HG03575 (cell line): ENCODE measurements around the gene NR3C1.
A peak's percentile ranks its signal among the peaks of the same experiment; 100 is the strongest.

ENCODE experiments used
- ATAC-seq: cut with Tn5 transposase; IDR thresholded peaks from one replicate; pipeline ENCODE4 v1.9.1; 2021; ENCODE audit not compliant: unreplicated experiment, insufficient number of reproducible peaks, low FRiP score; ENCODE audit errors: extremely low read depth

Gene NR3C1

DNA sequence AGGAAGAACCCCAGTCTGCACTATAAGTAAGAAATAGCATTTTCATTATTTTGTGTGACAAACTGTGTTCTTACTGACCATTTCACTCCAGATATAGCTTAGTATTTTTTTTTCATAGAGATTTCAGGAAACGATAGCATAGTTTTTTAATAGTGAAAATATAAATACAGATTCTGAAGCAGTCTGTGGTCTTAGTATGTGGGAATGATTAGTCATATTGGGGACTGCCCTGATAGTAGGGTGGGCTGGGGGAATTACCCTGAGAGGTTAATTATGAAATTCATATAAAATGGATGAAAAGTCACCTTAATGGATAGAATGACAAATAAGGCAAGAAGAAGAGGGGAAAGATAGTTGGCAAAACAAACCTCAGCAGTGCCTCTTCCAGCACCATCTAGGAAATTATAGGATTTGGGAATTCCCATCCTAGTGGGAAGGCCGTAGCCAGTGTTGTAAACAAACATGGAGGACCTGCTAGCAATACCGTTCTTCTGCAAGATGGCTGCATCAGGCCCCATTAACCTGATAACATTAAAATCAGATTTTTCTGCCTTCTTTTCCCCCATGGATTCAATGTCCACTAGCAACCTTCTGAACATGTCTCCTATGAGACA lies 23.7 kb upstream of the NR3C1 start:
- no peak for ATAC-seq

DNA sequence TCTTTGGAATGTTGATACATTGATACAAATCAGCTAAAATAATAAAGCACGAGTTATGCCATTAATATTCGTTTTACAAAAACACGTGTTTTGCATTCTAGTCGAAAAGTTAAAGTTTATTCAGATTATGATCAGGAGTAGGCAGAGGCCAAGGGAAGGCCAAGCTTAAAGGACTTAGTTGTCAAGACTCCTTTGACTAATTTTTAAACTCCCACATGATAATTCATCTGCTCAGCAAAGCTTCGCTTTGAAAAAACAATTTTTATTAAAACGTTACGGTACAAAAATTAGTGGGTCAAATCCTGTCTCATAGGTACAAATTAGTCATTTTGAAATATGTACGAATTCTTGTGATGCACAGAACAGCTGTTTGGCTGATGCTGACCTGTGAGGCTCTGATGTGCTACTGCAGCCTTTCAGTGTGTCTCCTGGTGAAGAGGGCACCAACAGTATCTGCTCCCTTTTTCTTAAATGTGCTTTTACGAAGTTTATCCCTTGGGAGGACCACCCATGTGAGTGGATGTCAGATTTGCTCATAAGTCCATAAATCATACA lies 23.0 kb upstream of the NR3C1 start:
- no peak for ATAC-seq

DNA sequence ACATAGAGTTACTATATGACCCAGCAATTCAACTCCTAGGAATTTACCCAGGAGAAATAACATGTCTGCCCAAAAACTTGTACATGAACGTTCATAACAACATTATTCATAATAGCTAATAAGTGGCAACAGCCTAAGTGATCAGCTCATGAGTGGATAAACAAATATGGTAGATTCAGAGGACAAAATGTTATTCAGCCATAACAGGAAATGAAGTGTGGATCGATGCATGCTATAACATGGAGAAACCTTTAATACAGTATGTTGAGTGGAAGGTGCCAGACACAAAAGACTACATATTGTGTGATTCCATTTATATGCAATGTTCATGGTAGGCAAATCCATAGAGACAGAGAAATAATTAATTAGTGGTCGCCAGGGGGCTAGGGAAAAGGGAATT lies 22.3 kb upstream of the NR3C1 start:
- ATAC-seq, result no peak

DNA sequence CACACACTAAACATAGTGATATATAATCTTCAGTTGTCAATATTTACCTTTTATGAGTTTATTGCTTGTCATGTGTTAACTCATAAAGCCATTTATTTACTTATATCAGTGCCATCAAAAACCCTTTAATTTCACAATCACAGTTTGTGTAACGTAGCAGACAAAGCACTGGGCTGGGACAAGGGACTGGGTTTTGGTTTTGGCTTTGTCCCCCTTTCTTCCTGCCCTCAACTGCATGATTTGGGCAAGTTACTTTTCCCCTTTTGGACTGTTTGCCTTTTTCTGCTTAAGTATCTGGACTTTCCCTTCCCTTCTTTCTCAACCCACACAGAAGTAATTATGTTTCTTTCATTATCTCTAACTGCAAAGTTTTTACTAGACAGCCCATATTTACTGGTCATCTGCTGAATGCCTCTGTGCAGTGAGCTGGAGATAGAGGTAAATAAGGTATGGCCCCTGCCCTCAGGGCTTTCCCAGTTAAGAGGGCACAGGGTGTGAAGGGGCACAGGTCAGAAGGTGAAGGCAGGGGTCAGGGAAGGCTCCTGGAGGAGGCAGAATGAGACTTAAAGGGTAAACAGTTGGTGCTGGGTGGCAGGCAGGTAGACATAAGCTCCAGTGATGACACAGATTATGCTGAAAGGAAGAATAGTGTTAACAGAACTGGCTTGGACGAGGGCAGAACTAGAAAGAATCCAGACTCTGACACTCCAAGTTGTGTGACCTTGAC lies 14.8 kb upstream of the NR3C1 start:
- ATAC-seq, result no peak

DNA sequence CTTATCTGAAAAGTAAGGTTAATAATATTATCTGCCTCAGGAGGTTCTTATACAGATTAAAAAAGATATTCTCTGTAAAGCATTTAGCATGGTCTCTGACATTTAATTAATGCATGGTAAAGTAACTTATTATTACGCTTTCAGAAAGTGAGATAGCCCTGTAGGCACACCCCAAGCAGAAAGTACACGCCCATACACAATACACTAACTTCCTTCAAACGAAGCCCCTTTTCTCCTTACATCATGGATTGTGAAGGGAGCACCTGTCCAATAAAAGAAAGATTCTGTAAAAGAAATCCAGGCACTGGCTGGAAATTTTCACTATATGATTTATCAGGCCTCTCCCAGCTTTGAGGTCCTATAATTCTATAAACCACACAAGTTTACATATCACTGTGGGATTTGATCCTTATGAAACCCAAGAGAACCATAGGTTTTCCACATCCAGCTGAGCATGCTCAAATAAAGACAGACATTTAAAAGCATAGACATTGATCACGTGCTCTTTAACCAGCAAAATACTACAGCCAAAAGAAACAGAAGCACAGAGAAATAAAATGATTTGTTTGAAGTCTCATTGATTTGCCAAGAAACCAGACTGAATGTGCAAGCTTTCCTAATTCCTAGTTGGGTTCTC lies 14.1 kb upstream of the NR3C1 start:
- ATAC-seq, result no peak

DNA sequence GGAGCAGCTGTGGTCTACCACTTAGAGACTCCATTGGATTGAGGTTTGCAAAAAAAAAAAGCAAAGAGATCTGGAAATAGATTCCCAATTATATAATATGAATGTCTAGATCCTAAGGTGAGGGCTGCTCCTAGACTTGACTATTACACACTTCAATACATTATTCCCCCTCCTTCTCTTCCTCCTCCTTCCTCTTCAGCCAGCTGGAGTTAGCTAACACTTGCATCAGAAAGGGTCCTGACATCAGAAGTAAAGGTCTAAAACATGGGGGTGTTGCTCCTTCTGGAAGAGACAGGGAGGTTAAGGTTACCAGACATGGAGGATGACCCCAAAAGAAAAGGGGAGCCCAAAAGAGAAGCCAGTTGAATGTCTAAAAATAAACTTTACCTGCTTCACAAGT lies 12.9 kb upstream of the NR3C1 start:
- ATAC-seq, result no peak

DNA sequence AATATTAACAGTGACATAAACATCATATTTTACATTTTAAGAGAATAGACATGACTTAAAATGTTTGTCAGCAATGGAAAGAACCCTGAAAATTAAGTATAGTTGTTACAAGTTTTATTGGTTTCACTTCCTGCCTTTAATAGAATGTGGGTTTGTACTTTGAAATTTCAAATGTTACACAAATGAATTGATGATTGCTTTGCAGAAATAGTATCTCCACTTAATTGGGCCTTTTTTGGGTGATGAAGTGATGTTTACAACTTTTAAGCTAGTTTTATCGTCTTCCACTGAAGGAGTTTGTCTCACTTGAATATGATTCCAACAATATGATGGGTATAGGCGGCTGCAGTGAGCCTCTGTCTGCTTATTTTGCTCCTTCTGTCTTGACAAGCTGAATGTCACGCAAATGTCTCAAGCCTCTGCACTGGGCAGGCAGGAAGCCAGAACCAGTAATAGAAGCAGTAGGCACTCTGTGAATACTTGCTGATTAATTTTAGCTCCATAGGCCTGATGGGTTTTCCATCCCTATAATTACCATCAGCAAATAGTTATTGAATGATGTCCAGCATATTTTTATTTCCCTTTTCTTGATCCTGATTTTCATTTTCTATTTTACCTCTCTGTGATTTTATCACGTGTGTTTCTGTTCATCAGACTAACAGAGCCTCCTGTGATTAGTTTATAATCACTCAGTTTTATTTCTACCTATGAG lies 10.6 kb upstream of the NR3C1 start:
- ATAC-seq, result peak; percentile 42

DNA sequence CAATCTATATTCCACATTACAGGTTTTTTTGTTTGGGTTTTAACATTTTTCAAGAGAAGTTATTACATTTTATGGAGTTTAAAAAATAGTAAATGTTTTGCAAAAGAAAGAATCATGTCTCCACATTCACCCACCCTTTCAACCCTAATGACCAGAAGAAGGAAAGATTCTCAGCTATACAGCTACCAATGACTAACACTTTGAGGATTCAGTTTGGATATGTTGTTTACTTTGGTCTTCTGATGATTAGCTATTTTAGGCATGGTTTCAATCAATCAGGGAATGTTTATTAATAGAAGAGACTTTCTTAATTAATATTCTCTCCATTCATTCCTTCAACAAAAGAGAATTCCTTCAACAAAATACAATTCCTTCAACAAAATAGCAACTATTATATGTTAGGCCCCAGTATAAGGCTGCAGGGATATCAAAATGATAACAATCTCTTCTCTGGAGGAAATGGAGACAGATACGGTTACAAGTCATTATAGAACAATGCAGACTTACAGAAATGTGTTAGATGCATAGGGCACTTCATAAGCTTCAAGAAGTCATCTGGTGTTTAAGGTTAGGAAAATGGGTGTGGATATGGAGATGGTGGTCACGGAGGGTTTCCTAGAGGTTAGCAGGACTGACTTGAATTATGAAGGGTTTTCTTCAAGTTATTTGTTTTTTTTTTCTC lies 9.3 kb upstream of the NR3C1 start:
- ATAC-seq, result no peak

DNA sequence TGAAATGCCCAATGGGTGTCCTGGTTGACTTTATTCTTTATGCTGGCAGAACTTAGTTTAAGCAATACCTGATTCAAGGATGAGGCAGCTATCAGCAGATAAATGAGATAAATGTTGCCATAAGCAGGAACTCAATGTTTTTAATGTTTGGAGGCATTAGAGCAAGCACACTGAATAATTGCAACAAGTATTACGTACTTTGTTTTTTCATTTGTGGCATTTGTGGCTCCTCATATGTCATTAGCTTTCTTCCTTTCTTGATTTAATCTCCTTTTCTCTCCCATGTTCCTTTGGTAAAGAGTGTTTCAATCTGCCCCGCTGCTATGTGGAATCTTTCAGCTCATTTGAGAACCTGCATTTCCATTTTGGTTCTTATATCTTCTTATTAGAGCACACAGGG lies 6.4 kb upstream of the NR3C1 start:
- ATAC-seq, result no peak

DNA sequence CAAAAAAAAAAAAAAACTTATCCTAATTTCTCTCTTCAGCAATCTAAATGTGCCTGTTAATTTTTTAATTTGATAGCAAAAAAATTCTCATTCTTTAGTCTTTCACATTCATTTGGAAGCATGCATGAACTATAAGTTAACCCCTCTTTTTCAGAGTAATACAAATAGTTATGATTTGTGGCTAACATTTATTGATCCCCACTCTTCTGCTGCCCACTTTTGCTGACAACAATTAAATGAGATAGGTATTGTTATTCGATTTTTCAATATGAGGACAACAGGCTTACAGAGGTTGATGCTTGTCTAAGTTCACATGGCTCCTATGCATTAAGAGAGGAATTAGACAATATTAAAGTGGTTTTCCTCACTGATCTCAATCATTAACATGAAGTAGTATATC lies 2.9 kb upstream of the NR3C1 start:
- ATAC-seq, result no peak

DNA sequence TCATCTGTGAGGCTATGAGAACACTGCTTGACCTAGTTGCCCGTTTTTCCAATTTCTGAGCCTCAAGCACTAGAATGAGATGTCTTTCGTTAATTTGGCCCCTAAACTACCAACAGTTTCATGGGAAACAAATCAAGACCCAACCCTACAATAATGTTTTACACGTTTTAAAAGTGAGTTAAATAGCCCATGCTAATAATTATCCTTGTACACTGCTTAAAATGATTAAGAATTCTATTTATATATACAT lies 2.3 kb upstream of the NR3C1 start:
- no peak for ATAC-seq

DNA sequence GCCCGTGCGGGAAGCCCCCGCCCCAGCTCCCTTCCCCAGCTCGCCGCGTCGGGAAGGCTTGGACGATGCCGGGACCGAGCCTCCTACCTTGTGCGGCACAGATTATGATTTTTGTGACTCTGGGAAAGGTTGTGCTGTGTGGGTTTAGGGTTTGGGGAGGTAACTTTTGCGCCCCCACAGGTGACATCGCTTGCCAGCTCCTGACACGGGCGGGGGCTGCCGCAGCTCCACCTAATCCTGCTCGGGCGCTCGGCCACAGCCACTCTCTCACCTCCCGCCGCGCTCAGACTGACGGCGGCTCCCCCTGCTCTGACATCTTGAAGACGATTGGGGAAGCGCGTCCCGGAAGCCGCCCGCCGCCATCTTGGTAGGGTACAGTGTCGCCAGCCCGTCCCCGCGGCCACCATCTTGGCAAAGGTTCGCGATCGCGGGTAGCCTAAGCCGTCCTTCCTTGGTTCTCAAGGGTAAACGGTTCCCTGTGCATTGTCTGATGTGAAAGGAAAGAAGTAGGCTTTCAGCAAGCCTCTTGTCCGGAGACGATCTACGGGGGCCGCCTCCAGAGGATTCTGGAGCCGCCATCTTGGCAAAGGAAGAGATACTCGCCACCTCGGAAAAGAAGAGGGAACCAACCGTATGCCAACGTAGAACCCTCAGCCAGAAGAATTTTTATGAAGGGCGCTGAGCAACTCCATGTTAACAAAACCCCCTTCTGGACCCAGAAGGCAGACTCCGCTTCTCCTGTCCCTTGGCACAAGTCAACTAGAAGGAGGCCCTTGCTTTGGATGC lies 1.8 kb upstream of the NR3C1 start:
- ATAC-seq, result no peak

DNA sequence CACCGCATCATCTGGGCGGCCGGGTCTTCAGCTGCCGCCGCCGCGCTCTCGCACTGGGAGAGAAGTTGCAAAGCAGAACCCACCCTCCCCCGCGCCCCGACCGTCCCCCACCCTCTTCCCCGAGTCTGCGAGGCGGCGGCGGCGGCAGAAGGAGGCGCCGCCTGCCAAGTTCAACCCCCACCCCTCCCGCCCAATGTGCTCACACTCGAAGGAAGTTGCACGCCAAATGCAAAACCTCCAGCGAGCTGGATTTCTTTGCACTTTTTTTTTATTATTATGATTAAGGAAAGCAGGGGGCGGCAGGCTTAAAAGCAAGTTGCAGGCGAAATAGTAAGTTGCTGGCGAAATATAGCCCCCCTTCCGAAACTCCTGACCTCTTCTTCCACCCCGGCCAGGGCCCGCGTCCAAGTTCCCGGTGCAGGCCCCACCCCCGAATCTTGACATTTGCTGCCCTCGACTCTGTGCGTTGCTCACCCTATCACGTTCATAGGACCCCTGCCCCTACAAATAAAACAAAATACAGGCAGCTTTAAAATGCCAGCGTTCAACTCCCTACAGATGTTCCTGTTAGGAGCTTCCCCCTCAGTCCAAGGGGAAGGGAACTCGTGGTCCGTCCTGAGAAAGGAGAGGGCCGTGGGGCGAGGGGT lies 1.1 kb upstream of the NR3C1 start:
- ATAC-seq, result no peak

DNA sequence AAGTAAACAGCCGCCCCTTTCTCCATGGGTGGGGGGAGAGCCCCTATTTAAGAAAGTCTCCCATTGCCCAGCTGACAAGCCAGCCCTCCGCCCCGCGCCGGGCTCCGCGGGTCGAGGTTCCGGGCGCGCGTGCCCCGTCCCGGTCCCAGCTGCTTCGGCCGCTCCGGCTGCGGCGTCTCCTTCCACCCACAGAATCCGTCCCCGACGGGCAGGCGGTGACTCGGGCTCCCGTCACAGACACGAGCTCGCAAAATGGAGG lies 223 bp downstream of the NR3C1 start:
- ATAC-seq, result no peak

DNA sequence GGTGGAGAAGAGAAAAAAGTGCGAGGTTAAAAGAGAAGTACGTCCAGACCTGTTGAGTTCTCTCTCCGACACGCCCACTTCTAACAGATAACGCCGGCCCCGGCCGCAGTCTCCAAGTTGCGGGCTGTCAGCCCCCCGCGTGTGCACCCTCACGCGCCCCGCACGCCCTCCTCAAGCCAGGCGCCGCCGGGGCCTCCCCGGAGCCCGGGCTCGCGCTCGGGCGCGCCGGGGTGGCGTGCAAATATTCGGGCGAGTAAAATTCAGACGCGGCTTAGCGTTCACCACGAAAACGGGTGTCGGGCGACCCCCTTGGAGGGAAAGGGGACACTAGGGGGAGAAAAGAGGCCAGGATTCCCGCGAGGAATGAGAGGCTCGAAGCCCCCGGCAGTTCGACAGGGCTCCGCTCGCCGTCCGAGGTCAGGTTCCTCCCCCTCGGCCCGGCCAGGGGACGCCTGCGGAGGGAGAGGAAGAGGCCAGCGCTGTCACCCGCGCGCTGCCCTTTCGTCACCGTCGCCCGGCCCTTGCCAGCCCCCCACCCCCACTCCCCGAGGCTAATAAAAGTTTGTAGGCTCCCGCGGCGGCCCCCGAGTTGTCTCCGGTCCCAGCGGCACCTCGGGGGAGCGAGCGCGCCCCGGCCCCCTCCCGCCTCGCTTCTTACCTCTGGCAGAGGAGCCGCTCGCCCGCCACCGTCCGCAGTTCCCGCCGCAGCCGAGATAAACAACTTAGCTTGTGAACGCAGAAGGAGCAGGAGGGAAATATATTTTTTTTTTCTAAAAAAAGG lies 743 bp downstream of the NR3C1 start:
- ATAC-seq, result no peak

DNA sequence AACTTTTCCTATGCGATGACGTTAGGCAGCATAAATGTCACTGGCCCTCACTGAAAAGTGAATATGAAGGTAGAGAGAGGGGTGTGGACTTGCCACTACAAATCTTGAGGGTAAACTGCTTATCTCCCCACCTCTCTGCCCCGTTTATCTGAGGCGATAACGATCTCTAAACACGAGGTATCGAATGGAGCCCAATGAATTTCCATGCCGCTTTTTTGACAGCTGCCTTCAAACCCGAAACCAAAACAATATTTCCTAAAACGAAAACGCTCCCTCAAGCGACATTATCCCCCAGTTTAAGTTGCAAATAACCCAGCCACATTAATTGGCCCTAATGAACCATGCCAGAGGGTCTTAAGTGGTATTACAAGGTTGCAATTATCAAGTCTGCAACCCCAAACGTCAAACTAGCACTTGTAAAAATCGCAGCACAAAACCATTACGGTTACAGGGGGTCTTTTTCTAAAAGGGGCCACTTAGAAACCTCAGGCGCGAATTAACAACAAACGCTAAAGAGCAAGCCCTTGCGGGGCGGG lies 1.4 kb downstream of the NR3C1 start:
- ATAC-seq, result no peak

DNA sequence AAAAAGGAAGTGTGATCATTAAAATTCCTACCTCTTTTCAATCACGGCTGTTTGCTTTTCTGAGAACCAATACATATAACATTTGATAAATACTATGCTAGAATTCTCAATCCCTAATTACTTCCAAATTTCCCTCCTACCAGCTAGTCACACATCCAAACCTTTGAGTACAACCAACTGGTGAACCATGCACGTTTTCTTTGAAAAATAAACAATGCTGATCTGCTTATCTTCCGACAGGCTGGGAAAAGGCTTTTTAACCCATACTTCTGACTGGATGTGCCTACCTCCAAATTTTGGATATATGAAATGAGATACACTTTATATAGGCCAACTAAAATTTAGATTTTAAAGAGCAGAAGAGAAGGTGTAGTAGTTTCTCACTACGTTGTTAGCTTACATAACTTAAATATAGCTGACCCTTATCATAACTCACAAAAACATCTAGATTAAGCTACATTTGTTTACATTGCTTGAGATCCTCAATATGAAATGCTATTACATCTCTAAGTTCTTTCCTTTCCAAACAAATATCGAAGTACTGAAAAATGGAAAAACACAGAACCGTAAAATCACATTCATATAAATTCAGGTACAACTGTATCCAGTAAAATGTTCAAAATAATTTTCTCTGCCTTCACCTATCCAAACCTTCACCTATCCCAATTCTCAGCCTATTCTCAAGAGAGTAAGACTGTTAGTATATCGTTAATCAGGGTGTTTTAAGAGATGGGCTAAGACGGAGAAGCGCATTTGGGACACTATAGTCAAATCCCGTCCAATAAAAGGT lies 2.1 kb downstream of the NR3C1 start:
- no peak for ATAC-seq
